HEK293 (cell line): ENCODE measurements around the gene SBF1.
A peak's percentile ranks its signal among the peaks of the same experiment; 100 is the strongest.

Experiments used
- BCL11B ChIP-seq: fragments of 450-650 bp; formaldehyde crosslinking; IDR thresholded peaks from 2 replicates; pipeline ENCODE4 v1.5.1; 2016; ENCODE audit warnings: low read depth, missing biosample characterization, missing genetic modification characterization
- CTCF ChIP-seq: fragments of 450-650 bp; formaldehyde crosslinking; IDR thresholded peaks from 2 replicates; pipeline ENCODE4 v1.5.1; 2016; ENCODE audit warnings: missing biosample characterization, missing genetic modification characterization
- ELK4 ChIP-seq: IDR thresholded peaks from 2 replicates; pipeline ENCODE4 v1.6.1; 2011; ENCODE audit warnings: mild to moderate bottlenecking, low read depth, low read length, borderline replicate concordance
- GLI2 ChIP-seq: fragments of 450-650 bp; formaldehyde crosslinking; IDR thresholded peaks from 2 replicates; pipeline ENCODE4; 2017; ENCODE audit warnings: missing biosample characterization, missing genetic modification characterization, low read depth, borderline replicate concordance
- GLIS2 ChIP-seq: fragments of 450-650 bp; formaldehyde crosslinking; IDR thresholded peaks from 2 replicates; pipeline ENCODE4 v1.5.1; 2016; ENCODE audit warnings: missing biosample characterization, missing genetic modification characterization
- IKZF3 ChIP-seq: fragments of 450-650 bp; IDR thresholded peaks from 2 replicates; pipeline ENCODE4 v1.5.0; 2018; ENCODE audit warnings: missing biosample characterization, mild to moderate bottlenecking, missing genetic modification characterization, moderate library complexity
- KLF8 ChIP-seq: fragments of 450-650 bp; formaldehyde crosslinking; IDR thresholded peaks from 2 replicates; pipeline ENCODE4 v1.5.1; 2016; ENCODE audit warnings: missing biosample characterization, missing genetic modification characterization
- PRDM1 ChIP-seq: fragments of 450-650 bp; formaldehyde crosslinking; IDR thresholded peaks from 2 replicates; pipeline ENCODE4; 2016; ENCODE audit warnings: missing biosample characterization, missing genetic modification characterization
- PRDM10 ChIP-seq: fragments of 450-650 bp; formaldehyde crosslinking; IDR thresholded peaks from 2 replicates; pipeline ENCODE4 v1.5.1; 2016; ENCODE audit warnings: missing biosample characterization, missing genetic modification characterization
- REST ChIP-seq: fragments of 450-650 bp; formaldehyde crosslinking; IDR thresholded peaks from 2 replicates; pipeline ENCODE4 v1.5.1; 2016; ENCODE audit warnings: missing biosample characterization, missing genetic modification characterization
- SP2 ChIP-seq: fragments of 450-650 bp; formaldehyde crosslinking; IDR thresholded peaks from 2 replicates; pipeline ENCODE4 v1.5.1; 2016; ENCODE audit warnings: missing biosample characterization, missing genetic modification characterization
- SP7 ChIP-seq: fragments of 450-650 bp; formaldehyde crosslinking; IDR thresholded peaks from 2 replicates; pipeline ENCODE4 v1.5.1; 2016; ENCODE audit warnings: missing biosample characterization, missing genetic modification characterization
- ZBTB48 ChIP-seq: fragments of 450-650 bp; formaldehyde crosslinking; IDR thresholded peaks from 2 replicates; pipeline ENCODE4 v1.5.1; 2016; ENCODE audit warnings: missing biosample characterization, missing genetic modification characterization
- ZBTB6 ChIP-seq: fragments of 450-650 bp; formaldehyde crosslinking; IDR thresholded peaks from 2 replicates; pipeline ENCODE4 v1.5.1; 2017; ENCODE audit warnings: missing biosample characterization, missing genetic modification characterization
- ZNF121 ChIP-seq: fragments of 450-650 bp; formaldehyde crosslinking; IDR thresholded peaks from 2 replicates; pipeline ENCODE4 v1.5.1; 2016; ENCODE audit warnings: missing biosample characterization, missing genetic modification characterization
- ZNF157 ChIP-seq: fragments of 450-650 bp; formaldehyde crosslinking; IDR thresholded peaks from 2 replicates; pipeline ENCODE4 v1.5.1; 2016; ENCODE audit warnings: missing biosample characterization, missing genetic modification characterization
- ZNF18 ChIP-seq: fragments of 450-650 bp; formaldehyde crosslinking; IDR thresholded peaks from 2 replicates; pipeline ENCODE4 v1.5.1; 2016; ENCODE audit warnings: missing biosample characterization, missing genetic modification characterization
- ZNF2 ChIP-seq: fragments of 450-650 bp; formaldehyde crosslinking; IDR thresholded peaks from 2 replicates; pipeline ENCODE4 v1.5.1; 2016; ENCODE audit warnings: missing biosample characterization, missing genetic modification characterization
- ZNF341 ChIP-seq: fragments of 450-650 bp; formaldehyde crosslinking; IDR thresholded peaks from 2 replicates; pipeline ENCODE4; 2016; ENCODE audit warnings: low read depth, missing biosample characterization, missing genetic modification characterization
- ZNF391 ChIP-seq: fragments of 450-650 bp; formaldehyde crosslinking; IDR thresholded peaks from 2 replicates; pipeline ENCODE4 v1.5.1; 2016; ENCODE audit warnings: low read depth, missing biosample characterization, missing genetic modification characterization, borderline replicate concordance
- ZNF629 ChIP-seq: fragments of 450-650 bp; formaldehyde crosslinking; IDR thresholded peaks from 2 replicates; pipeline ENCODE4 v1.5.1; 2017; ENCODE audit warnings: missing biosample characterization, missing genetic modification characterization
- ZNF639 ChIP-seq: fragments of 450-650 bp; formaldehyde crosslinking; IDR thresholded peaks from 2 replicates; pipeline ENCODE4 v1.5.1; 2016; ENCODE audit warnings: missing biosample characterization, missing genetic modification characterization
- ZNF670 ChIP-seq: fragments of 450-650 bp; formaldehyde crosslinking; IDR thresholded peaks from 2 replicates; pipeline ENCODE4 v1.5.1; 2016; ENCODE audit warnings: missing biosample characterization, missing genetic modification characterization, low read depth
- ZNF707 ChIP-seq: fragments of 450-650 bp; formaldehyde crosslinking; IDR thresholded peaks from 2 replicates; pipeline ENCODE4 v1.5.1; 2016; ENCODE audit warnings: missing biosample characterization, missing genetic modification characterization
- ZXDB ChIP-seq: fragments of 450-650 bp; formaldehyde crosslinking; IDR thresholded peaks from 2 replicates; pipeline ENCODE4 v1.5.1; 2016; ENCODE audit warnings: missing biosample characterization, missing genetic modification characterization

The SBF1 gene

GRCh38 chr22:50498322-50498890 lies 23.6 kb upstream of the SBF1 start (continued):
- peak; percentile 44; the same call in 1 of the 2 replicates for TF ChIP-seq ZNF18 (tag by site-specific recombination)
- TF ChIP-seq KLF8 (tag by site-specific recombination), result peak; percentile 56
- TF ChIP-seq ZNF629 (tag by site-specific recombination), result peak; percentile 36; the same call in 1 of the 2 replicates
- peak; percentile 91 for TF ChIP-seq SP2 (tag by site-specific recombination)
- no peak for TF ChIP-seq ZNF157 (tag by site-specific recombination)
- TF ChIP-seq ZBTB6, result peak; percentile 71; the same call in 1 of the 2 replicates
- no peak for TF ChIP-seq ELK4
- TF ChIP-seq CTCF (tag by site-specific recombination), result peak; percentile 80
- TF ChIP-seq ZNF707 (tag by site-specific recombination), result no peak
- TF ChIP-seq GLI2, result no peak
- TF ChIP-seq IKZF3 (tag by site-specific recombination), result peak; percentile 55
- TF ChIP-seq SP7 (tag by site-specific recombination), result peak; percentile 36; the same call in 1 of the 2 replicates
- TF ChIP-seq ZNF2, result peak; percentile 99
- TF ChIP-seq ZNF341 (tag by site-specific recombination), result peak; percentile 78
- no peak for TF ChIP-seq ZNF670 (tag by site-specific recombination)
- no peak for TF ChIP-seq BCL11B (tag by site-specific recombination)
- 0 out of 2 replicates have a peak, but pooled peaks have one; percentile 28 for TF ChIP-seq ZXDB (tag by site-specific recombination)
- TF ChIP-seq PRDM10 (tag by site-specific recombination), result peak; percentile 71
- peak; percentile 95 for TF ChIP-seq REST
- peak; percentile 38; the same call in 1 of the 2 replicates for TF ChIP-seq PRDM1
- TF ChIP-seq ZNF639 (tag by site-specific recombination), result peak; percentile 51; the same call in 1 of the 2 replicates
- 0 out of 2 replicates have a peak, but pooled peaks have one; percentile 17 for TF ChIP-seq ZNF391
- TF ChIP-seq GLIS2 (tag by site-specific recombination), result peak; percentile 75
- TF ChIP-seq ZNF121 (tag by site-specific recombination), result no peak
- TF ChIP-seq ZBTB48 (tag by site-specific recombination), result 0 out of 2 replicates have a peak, but pooled peaks have one; percentile 33
